ENCODE results near the gene ARHGAP22.

The ARHGAP22 gene

DNA sequence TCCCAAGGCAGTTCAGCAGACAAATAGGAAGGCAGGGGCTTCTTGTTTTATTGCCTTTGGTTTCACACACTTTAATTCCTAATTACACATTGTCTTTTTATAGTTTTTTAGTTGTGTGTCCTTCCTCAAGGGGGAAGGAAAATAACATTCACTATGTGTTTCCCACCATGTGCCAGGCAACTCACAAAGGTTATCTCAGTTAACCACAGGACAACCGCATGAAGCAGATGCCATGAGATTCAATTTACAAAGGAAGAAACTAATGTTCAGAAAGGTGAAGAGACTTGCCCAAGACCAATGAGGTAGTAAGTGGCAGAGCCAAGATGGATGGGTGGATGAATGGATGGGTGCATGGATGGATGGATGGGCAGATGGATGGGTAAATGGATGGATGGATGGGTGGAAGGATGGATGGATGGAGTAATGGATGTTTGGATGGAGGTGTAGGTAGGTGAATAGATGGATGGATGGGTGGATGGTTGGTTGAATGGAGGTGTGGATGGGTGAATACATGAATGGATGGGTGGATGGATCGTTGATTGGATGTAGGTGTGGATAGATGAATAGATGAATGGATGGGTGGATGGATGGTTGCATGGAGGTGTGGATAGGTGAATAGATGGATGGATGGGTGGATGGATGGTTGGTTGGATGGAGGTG, 77.9 kb downstream of the ARHGAP22 start:
- no peak for DNase-seq

DNA sequence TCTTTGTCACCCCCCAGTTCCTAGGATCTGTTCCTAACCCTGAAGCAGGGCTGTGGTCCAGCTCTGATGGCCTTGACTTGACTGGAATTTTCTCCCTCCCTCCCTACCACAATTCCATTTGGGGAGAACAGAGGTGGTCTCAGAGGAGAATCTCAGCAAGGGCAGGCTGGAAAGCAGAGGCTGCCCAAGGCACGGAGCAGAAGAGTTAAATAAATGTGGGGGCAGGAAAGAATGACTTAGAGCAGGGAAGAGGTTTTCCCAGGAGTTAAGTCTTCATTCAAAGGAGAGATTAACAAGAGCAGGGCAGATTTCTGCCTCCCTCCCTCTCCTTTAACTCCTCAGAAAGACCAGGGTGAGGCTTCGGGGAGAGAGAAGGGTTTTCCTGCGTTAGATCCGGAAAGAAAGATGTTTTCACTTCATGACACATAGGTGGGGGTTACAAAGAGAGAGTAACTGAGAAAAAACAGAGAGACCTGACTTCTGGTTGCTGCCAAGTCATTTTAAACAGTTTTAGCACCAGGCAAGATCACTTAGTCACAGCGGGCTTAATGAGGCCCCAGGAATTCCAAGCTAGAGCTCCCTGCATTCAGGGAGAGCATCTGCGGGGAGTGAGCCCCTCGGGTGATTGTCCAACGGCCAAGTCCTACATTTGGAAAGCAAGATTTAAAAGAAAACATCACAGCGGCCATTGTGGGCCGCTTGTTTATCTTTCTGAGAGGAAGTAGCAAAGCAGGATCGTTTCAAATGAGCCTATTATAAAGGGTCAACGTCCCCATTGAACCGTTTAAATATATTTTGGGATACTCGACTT, 78.7 kb downstream of the ARHGAP22 start:
- DNase-seq: peak; percentile 91

DNA sequence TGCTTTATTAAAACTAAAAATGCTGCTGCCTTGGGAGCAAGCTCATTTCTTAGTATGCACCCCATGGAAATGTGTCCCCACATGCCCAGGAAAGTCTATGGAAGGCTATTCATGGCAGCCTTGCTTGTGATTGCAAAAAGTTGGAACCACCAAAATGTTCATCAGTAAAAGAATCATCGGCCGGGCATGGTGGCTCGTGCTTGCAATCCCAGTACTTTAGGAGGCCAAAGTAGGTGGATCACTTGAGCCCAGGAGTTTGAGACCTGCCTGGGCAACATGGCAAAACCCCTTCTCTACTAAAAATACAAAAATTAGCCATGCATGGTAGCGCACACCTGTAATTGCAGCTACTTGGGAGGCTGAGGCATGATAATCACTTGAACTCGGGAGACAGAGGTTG, 79.8 kb downstream of the ARHGAP22 start:
- DNase-seq: no peak

DNA sequence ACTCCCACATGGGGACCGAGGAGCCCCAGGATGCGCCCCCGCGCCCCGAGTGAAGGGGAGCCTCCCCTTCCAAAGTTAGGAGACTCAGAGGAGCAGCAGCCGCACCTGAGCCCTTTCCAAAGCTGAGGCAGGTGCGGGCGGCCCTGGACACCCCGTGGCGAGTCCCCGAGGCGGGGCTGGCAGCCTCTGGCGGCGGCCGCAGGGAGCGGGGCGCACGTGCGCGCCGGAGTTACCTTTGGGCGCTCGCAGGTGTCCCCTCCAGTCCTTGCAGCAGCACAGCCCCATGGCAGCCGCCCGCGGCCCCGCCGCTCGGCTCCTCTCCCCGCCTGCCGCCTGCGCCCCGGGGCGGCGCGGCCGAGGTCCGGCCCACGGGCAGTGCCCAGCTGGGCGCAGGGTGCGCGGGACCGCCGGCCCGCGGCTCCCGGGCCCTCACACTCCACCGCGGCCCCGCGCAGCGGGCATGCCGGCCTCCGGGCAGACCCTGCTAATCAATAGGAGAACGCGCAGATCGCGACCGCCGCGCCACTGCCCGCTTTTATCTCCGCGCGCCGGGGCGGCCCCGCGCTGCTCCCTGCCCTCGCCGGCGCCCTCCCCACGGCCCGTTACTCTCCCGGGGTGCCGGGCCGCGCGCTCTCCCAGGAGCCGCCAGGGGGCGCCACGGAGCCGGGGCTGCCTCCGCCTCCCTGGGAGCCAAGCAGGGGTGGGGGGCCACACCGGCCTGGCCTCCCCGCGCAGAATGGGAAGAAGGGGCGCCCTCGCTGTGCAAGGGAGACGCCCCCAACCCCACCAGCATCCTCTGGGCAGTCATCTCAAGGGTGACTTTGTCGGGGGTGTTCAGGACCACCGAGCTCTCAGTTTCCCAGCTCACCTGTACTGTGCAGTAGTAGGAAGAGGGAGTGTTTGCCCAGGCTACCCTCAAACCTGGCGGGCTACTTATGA, 80.8 kb downstream of the ARHGAP22 start:
- no peak for DNase-seq

DNA sequence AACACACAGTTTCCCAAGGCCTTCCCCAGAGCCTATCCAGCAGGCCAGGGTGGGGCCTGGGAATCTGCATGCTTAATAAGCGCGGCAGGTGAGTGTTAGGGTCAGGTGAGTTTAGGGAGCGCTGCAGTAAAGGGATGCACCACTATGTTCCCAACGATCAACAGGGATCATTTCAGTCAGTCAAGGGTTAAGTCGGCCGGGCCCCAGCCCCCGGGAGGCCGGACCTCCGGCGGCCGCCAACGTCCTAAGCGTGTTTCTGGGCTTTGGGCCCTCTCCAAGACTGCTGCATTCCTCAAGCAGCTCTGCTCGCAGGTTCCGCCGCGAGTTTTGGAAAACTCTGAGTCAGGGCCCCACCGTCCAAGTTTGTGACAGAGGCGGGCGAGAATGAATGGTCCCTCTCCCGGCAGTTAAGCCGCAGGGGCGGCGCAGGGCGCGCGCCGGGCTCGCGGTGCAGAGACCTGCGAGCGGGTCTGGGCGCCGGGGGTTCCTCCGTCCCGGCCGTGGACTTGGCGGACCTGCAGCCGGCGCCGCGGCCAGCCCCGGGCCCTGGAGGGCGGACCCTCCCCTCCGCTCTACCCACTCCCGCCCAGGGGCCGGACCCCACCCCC, 81.6 kb downstream of the ARHGAP22 start:
- DNase-seq: peak; percentile 96

DNA sequence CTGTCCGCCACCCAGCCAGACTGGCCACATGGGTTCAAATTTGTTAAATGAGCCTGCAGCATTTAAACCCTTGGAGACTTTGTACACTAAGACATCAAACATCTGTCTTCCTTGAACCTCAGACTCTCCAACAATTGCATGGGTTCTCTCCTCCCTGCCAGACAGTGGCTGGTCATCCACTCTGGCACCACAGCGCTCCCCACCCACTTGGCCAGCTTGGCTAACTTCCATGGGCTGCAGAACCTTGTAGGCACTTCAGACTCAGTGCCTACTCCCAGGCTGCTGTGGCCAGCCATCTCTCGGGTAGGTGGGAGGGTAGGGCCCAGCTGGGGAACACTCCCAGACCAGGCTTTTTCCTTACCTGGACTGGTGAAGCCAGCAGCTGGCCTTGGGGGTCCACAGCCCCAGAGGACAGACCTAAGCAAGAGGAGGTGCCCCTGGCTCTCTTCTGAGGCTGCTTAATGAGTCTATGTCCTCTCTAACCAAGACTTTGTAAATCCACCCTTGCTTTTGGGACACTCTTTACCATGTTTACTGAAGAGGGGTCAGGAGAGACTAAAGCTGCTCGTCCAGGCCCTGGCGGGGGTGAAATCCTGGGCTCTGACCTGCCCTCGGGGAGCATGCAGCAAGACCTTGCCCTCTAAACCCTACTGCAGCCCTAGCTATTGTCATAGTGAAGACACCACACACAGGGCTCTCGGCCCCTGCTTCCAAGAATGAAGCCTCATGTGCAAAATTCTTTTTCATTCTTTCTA, 82.7 kb downstream of the ARHGAP22 start:
- no peak for DNase-seq

DNA sequence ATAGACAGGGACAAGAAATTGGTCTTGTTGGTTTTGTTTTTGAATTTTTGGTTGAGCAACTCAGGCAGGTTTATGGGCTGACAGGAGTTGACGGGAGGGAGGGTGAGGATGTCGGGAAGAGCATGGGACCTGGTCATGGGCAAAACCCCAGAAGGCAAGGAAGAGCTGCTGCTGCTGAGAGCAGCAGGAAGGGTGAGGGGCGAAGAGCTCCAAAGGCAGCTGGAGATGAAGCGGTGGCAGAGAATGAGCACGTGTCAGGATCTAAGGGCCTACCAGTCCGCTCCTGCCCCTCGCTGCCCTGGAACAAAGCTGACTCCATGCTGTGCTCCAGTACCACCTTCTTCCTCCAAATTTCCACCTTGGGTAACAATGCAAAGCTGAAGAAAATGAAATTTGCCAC, 84.3 kb downstream of the ARHGAP22 start:
- no peak for DNase-seq

DNA sequence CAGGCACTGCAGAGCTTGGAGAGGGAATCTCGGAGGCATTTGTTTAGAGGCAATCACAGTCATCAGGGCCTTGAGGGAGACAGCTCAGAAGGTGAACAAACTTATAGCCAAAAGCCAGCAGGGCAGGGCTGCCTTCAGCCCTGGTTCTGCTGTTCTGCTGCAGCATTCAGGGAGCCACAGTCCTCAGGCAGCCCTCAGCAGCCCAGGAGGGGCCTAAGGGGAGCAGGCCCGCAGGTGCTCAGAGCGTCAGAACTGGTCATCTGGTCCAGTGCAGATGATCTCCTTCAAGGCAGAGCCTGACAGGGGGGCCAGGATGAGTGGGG, 84.7 kb downstream of the ARHGAP22 start:
- no peak for DNase-seq

DNA sequence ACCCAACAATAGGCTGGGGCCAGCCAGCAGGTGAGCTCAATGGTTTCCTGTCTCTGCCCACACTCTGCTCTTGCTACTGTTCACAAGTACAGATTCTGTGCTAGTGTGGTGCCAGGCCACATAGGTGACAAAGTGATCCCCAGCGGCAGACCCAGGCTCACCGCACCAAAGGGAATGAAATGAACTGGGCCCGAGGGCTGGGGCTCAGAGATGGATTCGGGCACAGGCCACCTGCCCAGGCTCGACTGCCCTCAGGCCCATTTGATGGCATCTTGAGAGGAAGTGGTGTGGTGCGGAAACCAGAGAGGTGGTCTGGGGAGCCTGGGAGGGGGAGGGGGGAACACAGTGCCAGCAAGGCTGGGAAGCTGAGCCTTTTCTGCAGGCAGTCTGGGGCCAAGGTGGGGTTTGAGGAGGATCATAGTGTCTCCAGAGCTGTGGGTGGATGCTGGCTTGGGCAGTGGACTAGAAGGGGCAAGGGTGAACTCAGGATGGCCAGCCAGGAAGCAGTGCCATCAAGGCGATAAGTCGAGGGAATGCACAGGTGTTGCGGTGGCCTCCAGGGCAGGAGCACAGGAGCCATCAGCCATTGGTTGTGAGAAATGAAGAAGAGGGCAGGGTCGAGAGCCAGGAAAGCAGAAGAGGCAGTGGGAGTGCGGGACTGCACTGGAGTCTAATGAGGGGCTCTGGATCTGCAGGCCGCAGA, 85.2 kb downstream of the ARHGAP22 start:
- DNase-seq: no peak

DNA sequence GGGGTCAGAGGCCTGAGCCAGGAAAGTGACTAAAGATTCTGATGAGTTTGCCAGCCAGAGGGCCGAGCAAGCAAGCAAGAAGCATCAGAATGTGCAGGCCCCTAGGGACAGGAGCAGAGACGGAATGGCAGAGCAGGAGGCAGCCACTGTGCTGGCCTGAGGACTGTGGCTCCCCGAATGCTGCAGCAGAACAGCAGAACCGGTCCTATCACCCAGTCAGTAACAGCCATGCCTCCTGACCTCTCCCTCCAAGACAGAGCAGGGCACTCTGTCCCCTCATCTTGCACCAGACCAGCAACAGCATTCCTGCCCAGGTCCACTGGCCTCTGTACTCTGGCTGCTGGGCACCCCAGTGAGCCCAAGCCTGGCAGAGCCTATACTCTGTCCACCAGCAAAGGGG, 85.9 kb downstream of the ARHGAP22 start:
- DNase-seq: no peak

DNA sequence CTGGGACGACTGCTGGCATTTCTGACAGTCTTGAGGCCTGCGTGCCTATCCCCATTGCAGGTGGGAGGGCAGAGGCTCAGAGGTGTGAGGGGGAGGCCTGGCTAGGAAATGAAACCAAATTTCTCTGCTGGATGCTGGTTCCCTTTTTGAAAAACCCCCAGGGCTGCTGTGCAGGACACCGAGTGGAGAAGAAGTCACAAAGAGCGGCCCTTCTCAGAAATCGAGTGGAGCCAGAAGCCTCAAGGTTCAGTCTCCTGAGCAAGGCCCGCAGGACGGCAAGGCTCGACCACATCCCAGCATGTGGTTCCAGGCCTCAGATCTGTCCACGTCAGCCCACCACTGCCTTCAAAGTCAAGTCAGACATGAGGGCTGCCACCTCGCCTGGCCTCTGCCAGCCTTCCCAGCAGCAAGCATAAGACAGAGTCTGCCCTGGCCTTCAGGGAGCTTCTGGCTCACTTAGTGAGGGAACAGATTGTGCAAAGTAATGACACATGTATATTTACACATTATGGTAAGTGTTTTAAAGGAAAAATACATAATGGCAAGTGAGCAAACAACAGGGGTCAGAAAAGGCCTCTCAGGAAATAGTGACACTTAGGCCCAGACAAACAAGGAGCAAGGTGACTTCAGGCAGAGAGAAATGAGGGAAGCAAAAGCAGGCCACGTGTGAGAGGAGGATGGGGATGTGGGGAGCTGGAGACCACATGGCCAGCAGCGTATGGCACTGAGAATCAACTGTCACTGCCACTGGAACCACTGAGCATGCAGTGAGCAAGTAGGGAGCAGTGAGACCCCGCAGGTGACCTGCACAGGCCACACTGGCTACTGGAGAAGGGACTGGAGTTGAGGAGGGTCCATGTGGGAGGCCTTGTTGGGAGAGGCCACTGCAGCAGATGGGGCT, 86.7 kb downstream of the ARHGAP22 start:
- no peak for DNase-seq

DNA sequence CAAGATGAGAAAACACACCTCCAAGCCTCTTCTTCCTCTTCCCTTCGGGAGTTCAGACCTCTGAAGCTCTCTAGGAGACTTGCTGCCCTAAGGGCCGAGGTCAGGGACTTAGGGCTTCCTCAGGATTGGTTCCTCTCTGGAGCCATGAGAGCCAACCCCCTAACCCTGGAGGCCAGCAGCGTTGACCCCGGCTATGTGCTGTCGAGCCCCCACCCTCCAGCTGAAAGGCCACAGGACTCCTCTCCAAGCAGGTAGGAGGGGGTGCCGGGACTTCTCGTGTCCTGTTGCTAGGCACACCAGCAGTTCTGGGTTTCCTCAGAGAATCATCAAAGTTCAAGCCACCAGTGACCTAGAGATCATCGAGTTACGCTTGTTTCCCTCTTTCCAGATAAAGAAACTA, 87.4 kb downstream of the ARHGAP22 start:
- DNase-seq: no peak

DNA sequence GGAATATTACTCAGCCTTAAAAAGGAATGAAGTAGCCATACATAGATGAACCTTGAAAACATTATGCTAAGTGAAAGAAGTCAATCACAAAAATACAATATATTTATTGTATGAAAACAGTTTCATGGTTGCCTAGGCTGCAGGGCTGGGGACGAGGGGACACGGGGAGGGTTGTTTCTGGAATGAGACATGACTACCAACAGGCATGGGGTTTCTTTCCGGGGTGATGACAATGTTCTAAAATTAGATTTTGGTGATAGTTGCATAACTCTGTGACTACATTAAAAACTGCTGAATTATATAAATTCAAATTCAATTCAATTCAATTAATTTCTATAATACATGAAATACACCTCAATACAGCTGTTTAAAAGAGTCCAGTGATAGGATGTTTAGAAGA, 88.0 kb downstream of the ARHGAP22 start:
- DNase-seq: no peak

DNA sequence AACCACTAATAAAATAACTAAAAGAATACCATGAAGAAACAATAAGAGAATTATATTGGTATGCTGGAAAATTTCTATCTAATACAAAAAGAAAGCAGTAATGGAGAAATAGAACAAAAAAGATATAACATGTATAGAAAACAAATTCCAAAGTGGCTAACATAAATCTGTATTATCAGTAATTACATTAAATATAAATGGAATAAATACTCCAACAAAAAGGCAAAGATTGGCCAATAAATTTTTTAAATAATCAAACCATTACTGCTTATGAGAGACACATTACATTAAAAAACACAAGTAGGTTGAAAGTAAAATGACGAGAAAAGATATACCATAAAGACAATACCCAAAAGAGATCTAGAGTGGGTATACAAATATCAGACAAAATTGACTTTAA, 90.0 kb downstream of the ARHGAP22 start:
- DNase-seq: no peak

DNA sequence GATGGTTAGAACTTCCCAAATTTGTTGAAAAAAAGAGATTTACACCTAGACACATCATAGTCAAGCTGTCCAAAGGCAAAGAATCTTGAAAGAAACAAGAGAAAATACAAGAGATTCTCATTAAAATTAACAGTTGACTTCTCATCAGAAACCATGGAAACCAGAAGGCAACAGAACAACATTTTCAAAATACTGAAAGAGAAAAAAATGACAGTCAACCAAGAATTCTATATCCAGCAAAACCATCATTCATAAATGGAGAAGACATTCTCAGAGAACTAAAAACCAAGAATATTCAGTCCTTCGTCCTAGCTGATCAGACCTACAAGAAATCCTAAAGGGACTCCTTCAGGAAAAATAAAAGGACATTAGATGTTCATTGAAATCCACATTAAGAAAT, 90.6 kb downstream of the ARHGAP22 start:
- no peak for DNase-seq

DNA sequence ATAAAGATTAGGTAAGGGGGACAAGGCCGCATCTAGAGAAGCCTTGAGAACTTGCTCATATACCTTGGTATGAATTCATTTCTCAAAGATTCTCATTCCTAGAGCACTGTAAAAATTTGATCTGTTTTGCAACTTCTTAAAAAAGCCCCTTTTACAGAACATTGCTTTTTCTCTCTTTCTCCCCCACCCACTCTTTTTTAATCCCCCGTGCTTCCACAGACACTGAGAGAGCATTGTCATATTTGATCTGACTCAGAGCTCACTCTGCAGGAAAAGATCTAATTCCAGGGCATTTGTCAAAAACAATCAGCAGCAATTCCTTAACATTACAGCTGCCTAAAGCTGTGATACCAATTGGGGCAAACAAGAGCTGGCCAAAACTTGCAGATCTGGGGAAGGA, 92.0 kb downstream of the ARHGAP22 start:
- DNase-seq: no peak

DNA sequence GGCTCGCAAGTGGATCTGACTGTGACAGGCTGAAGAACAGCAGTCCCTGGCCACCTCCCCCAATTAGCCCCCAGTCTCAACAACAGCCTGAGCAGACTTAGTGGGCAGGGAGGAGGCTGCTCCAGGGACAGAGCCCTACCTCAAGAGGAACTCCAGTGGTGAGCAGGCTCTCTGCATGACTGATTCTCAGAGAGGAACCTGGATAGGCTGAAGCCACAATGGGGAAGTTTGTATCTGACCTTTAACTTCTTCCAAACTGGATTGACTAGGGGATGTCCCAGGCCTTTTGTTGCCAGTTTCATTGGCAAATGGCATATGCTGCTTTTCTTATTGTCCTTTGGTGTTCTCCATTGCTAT, 93.0 kb downstream of the ARHGAP22 start:
- no peak for DNase-seq

DNA sequence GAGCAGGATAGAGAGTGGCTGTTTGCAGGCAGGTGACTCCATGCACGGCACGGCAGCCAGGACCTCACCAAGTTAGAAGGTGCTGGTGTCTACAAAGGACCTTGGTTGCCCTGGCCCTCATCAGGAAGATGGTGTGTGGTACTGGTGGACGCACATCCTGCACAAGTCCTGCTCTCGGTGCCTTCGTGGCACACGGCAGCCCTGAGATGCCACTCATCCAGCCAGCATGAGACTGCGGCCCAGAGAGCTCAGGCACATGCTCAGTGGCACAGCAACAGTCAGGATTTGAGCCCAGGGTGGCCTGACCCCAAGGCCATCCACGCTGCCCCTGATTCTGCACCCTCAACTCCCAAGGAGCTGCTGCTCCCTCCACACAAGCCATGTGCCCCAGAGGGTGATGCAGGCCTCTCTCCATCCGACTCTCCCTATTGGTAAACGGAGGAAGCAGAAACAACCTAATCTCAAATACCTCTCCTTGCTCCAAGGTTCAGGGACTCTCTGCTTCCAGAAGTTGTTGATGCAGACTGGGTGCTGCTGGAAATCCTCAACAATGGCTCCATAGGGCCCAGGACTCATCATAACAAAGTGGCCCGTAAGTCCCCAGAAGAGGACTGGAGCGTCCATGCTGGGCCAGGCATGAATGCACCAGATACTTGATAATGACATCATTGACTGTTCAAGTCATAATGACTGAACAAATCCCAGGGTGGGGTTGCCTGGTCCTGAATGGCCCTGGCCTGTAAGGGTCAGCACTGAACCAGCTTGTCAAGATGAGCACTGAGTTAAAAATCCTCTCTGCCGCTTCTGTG, 93.6 kb downstream of the ARHGAP22 start:
- DNase-seq: no peak

DNA sequence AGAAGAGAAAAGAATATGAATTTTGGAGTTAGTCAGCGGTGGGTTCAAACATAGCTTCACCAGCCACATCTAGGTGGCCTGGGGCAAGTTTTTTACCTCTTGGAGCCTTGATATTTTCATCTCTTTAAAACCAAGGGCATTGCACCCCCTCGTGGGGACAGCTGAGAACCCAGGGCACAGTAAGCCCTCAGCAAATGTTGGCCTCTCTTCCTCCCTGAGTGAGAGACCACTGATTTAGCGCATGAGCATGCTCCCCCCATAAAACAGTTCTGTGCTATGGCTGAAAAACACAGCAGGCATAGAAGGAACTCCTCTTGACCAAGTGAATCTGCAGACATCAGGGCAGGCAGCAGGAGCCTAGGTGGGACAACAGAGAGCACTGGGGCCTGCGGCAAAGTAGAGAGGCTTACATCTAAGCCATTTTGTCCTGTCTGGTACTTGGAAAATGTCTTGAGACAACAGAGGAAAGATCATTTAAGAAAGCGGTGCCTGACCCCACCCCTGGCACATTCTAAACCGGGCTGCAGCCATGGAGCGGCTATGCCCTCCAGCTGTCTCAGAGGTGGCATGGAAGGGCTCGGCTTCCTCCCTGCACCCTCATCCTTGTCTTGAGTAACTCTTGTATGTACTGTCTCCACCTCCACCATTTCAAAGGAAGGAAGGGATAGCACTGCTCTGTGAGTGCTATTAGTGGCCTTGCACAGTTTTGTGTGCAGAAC, 94.7 kb downstream of the ARHGAP22 start:
- DNase-seq: no peak
